B cell (primary cell): Measurements from ENCODE around the gene ZPLD1. TPM values are rescaled to one million over a fixed set of nuclear protein-coding genes. Genes with fewer than 3 reads are reported as not detected.

Experiments used
- ATAC-seq: fragments of 200-7000 bp; cut with Tn5 transposase; one replicate; pipeline ENCODE4 v1.10.0; 2021; ENCODE audit warnings: low read depth, mild to moderate bottlenecking, moderate number of reproducible peaks, moderate library complexity
- CTCF ChIA-PET: fragments of 350-600 bp; sonication (Branson Sonifier 250); formaldehyde crosslinking; loops from one replicate; lab custom pipeline; 2021; ENCODE audit warnings: antibody characterized with exemption, inconsistent platforms; lab: Charles Lee
- POLR2A ChIA-PET: fragments of 350-600 bp; sonication (Branson Sonifier 250); formaldehyde crosslinking; loops from one replicate; lab custom pipeline; 2021; ENCODE audit warnings: antibody characterized with exemption; lab: Charles Lee
- DNase-seq: peaks from one replicate; pipeline ENCODE4 v3.0.0; 2013
- H2AFZ ChIP-seq: 2 replicates; pipeline ENCODE4 v1.6.1; 2012; ENCODE audit warnings: mild to moderate bottlenecking, low read depth, low read length; ENCODE audit not compliant: insufficient read depth, poor library complexity, severe bottlenecking
- H3K27ac ChIP-seq, 2 donors: 1 replicate in 1 of 2; 2 replicates in 1 of 2; pipeline ENCODE4 v1.5.1; 2012 to 2013; ENCODE audit warnings: low read length in 2 of 2, mild to moderate bottlenecking in 2 of 2, moderate library complexity in 1 of 2
- H3K27me3 ChIP-seq, 4 experiments: fragments of 200-600 bp in 1 of 4; sonication (generic) in 1 of 4; replicated peaks in 1 of 4; 1 replicate in 2 of 4; 2 replicates in 2 of 4; pipeline versions ENCODE4 v1.6.1 to v1.7.0; 2013 to 2016; ENCODE audit warnings: low read length in 3 of 4, mild to moderate bottlenecking in 2 of 4, mixed read lengths in 1 of 4, moderate library complexity in 1 of 4; ENCODE audit not compliant: insufficient read depth in 4 of 4, control insufficient read depth in 3 of 4; ENCODE audit errors: control extremely low read depth in 1 of 4
- H3K36me3 ChIP-seq, 2 experiments: replicated peaks in 1 of 2; 1 replicate in 1 of 2; 2 replicates in 1 of 2; pipeline versions ENCODE4 v1.6.1 to v1.7.1; 2013; ENCODE audit warnings: low read length in 1 of 2; ENCODE audit not compliant: insufficient read depth in 2 of 2, control insufficient read depth in 1 of 2; ENCODE audit errors: control extremely low read depth in 1 of 2, extremely low read depth in 1 of 2
- H3K4me1 ChIP-seq, 2 donors: fragments of 200-600 bp in 1 of 2; sonication (generic) in 1 of 2; 1 replicate in 1 of 2; 2 replicates in 1 of 2; pipeline versions ENCODE4 v1.5.1 to v1.6.1; 2013 to 2017; ENCODE audit warnings: low read length in 2 of 2; ENCODE audit not compliant: control insufficient read depth in 2 of 2, insufficient read depth in 2 of 2
- H3K4me2 ChIP-seq: replicated peaks from 2 replicates; pipeline ENCODE3; 2012; ENCODE audit warnings: mild to moderate bottlenecking, low read depth, low read length; ENCODE audit not compliant: poor library complexity, severe bottlenecking
- H3K4me3 ChIP-seq, 5 experiments: fragments of 200-600 bp in 1 of 5; sonication (generic) in 1 of 5; 1 replicate in 3 of 5; 2 replicates in 2 of 5; pipeline versions ENCODE4 v1.5.1 to v1.7.0; 2011 to 2016; ENCODE audit warnings: low read length in 4 of 5, mild to moderate bottlenecking in 4 of 5, low read depth in 2 of 5, control low read depth in 1 of 5, moderate library complexity in 1 of 5; ENCODE audit not compliant: insufficient read depth in 1 of 5; ENCODE audit errors: control extremely low read depth in 1 of 5, extremely low read depth in 1 of 5
- H3K79me2 ChIP-seq: fragments of 200-600 bp; sonication (generic); one replicate; pipeline ENCODE4 v1.6.0; 2016; ENCODE audit warnings: low read length; ENCODE audit not compliant: control insufficient read depth, insufficient read depth
- H3K9ac ChIP-seq: fragments of 200-600 bp; sonication (generic); 2 replicates; pipeline ENCODE4 v1.6.1; 2017; ENCODE audit warnings: mild to moderate bottlenecking, low read length, moderate library complexity
- H3K9me3 ChIP-seq, 3 donors: one replicate each; pipeline versions ENCODE4 v1.6.1 to v1.7.1; 2013; ENCODE audit warnings: low read length in 2 of 3; ENCODE audit not compliant: control insufficient read depth in 2 of 3, insufficient read depth in 1 of 3; ENCODE audit errors: control extremely low read depth in 1 of 3
- H4K20me1 ChIP-seq: 2 replicates; pipeline ENCODE4 v1.6.0; 2012; ENCODE audit warnings: mild to moderate bottlenecking, low read length; ENCODE audit not compliant: insufficient read depth, control insufficient read depth, poor library complexity, severe bottlenecking
- H3K27ac Mint-ChIP-seq: one replicate; pipeline ENCODE4 v1.8.0; 2021; ENCODE audit warnings: mixed read lengths
- H3K27me3 Mint-ChIP-seq: one replicate; pipeline ENCODE4 v1.8.0; 2021; ENCODE audit warnings: mixed read lengths
- H3K4me1 Mint-ChIP-seq: one replicate; pipeline ENCODE4 v1.8.0; 2021; ENCODE audit warnings: mixed read lengths
- H3K4me3 Mint-ChIP-seq: one replicate; pipeline ENCODE4 v1.8.0; 2021; ENCODE audit warnings: mixed read lengths
- H3K9me3 Mint-ChIP-seq: one replicate; pipeline ENCODE4 v1.8.0; 2022; ENCODE audit warnings: mixed read lengths; ENCODE audit not compliant: insufficient read depth
- EZH2 ChIP-seq: IDR thresholded peaks from 2 replicates; pipeline ENCODE4 v1.6.1; 2012; ENCODE audit warnings: borderline replicate concordance, low read depth, mild to moderate bottlenecking, moderate library complexity, low read length; ENCODE audit not compliant: insufficient read depth, poor library complexity, severe bottlenecking
- WGBS: methylation state at CpG from one replicate; pipeline ENCODE4 v1.1.5; 2013; ENCODE audit warnings: missing lambda C conversion rate; ENCODE audit not compliant: insufficient coverage; 5-methylcytosine and 5-hydroxymethylcytosine counted together
- intact Hi-C: fragments of 100-400 bp; cut with micrococcal nuclease; formaldehyde crosslinking; loops from one replicate; pipeline ENCODE4 v1.10.0; 2022
- polyA plus RNA-seq: library from polyadenylated mRNA; depleted of rRNA; stranded (reverse); fragments of >200 nt; gene quantifications from 2 replicates; pipeline ENCODE4 v1.2.3, GENCODE V29; 2012
- total RNA-seq, 2 donors: library from RNA; stranded (reverse); fragments of 120-200 nt in 1 of 2; gene quantifications; 1 replicate in 1 of 2; 2 replicates in 1 of 2; pipeline versions ENCODE4 v1.2.3 to v1.2.4, GENCODE V29; 2013 to 2022
- TF ChIP-seq, protein P1 (sequence below): fragments of 200-600 bp; IDR thresholded peaks from one replicate; pipeline ENCODE4 v1.8.0; 2022; ENCODE audit warnings: antibody characterized with exemption, mild to moderate bottlenecking

The ZPLD1 gene
- total and polyA plus RNA-seq, 2 donors (not counting 1 experiment from before 2014, with no cell fraction given) = not detected

DNA sequence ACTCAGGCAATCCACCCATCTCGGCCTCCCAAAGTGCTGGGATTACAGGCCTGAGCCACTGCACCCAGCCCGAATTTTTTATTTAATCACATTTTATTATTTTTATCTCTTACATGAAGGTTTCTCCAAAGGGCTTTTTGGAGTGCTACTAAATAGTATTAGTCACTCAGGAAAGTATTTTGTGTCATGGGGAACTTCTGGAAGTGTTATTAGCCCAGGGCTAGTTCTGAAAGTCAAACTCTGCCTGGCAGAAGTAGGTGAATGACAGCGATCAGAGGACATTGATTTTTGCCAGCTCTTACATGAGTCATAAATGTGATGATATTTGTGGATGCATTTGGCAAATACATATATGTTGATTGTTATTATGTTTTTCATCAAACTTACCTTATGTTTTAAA lies 48.7 kb downstream of the ZPLD1 start:
- Histone ChIP-seq H3K9me3 (peaks cover 0 to 3% (median 0%) of the 10 kb centered on the region in 3 donors), H3K27ac (no peak overlapping the region), H4K20me1 (no peaks in the 10 kb centered on the region), H3K36me3 (no peaks in the 10 kb centered on the region), H3K79me2 (no peaks in the 10 kb centered on the region), H3K27me3 (no peaks in the 10 kb centered on the region), H3K9ac (no peak overlapping the region), H2AFZ (no peak overlapping the region), H3K4me1 (no peaks in the 10 kb centered on the region), H3K4me2 (no peak overlapping the region), H3K4me3 (no peak overlapping the region)
- intact Hi-C loops = no loop called here
- WGBS = 100% methylated on average over 1 of the region's 3 CpGs
- DNase-seq (no peak), ATAC-seq (no peak)
- ChIA-PET CTCF (no interaction called here), POLR2A (no interaction called here)
- Mint-ChIP-seq H3K4me1 (no peaks in the 10 kb centered on the region), H3K27me3 (peaks cover 4% of the 10 kb centered on the region), H3K9me3 (no peaks in the 10 kb centered on the region), H3K4me3 (no peak overlapping the region), H3K27ac (no peak overlapping the region)
- TF ChIP-seq, protein P1, sequence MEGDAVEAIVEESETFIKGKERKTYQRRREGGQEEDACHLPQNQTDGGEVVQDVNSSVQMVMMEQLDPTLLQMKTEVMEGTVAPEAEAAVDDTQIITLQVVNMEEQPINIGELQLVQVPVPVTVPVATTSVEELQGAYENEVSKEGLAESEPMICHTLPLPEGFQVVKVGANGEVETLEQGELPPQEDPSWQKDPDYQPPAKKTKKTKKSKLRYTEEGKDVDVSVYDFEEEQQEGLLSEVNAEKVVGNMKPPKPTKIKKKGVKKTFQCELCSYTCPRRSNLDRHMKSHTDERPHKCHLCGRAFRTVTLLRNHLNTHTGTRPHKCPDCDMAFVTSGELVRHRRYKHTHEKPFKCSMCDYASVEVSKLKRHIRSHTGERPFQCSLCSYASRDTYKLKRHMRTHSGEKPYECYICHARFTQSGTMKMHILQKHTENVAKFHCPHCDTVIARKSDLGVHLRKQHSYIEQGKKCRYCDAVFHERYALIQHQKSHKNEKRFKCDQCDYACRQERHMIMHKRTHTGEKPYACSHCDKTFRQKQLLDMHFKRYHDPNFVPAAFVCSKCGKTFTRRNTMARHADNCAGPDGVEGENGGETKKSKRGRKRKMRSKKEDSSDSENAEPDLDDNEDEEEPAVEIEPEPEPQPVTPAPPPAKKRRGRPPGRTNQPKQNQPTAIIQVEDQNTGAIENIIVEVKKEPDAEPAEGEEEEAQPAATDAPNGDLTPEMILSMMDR = no peak
- TF ChIP-seq EZH2 = no peak

DNA sequence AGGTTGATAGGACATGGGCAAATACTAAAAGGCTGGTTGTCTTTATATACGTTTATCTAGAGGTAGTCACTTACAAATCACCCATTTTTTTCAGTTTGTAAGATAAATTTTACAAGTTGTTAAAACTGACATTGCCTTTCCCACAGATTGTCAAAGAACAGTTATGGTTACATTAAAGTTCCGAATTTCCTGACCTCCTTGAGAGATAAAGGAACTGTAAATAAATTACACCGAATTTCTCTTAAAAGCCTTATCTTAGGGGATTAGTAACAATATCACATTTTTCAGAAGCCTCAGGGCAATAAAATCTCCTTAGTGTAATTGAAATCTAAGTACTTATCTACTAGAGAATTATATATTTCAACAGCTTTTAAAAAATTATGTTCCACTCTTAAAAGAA lies 49.5 kb downstream of the ZPLD1 start:
- intact Hi-C loops = no loop called here
- Mint-ChIP-seq H3K4me1 (no peaks in the 10 kb centered on the region), H3K27ac (no peak overlapping the region), H3K4me3 (no peak overlapping the region), H3K27me3 (peaks cover 4% of the 10 kb centered on the region), H3K9me3 (no peaks in the 10 kb centered on the region)
- H3K9me3 ChIP-seq = peaks cover 0 to 3% (median 0%) of the 10 kb centered on the region in 3 donors
- H3K4me2 ChIP-seq = no peak overlapping the region
- H3K27me3 ChIP-seq = no peaks in the 10 kb centered on the region
- no peaks in the 10 kb centered on the region for H3K4me1 ChIP-seq
- DNase-seq (no peak), ATAC-seq (no peak)
- TF ChIP-seq EZH2 = no peak
- TF ChIP-seq, protein P1 = no peak
- no peak overlapping the region for H3K27ac ChIP-seq
- ChIA-PET CTCF (no interaction called here), POLR2A (no interaction called here)
- WGBS = no CpG with 5 or more reads among the region's 3 CpGs
- H3K79me2 ChIP-seq = no peaks in the 10 kb centered on the region
- no peak overlapping the region for H3K9ac ChIP-seq
- H3K4me3 ChIP-seq = no peak overlapping the region
- no peaks in the 10 kb centered on the region for H3K36me3 ChIP-seq
- H2AFZ ChIP-seq = no peak overlapping the region
- no peaks in the 10 kb centered on the region for H4K20me1 ChIP-seq
